HG03439 (cell line): ENCODE results near the gene PRKCQ.

Experiments
- ATAC-seq: cut with Tn5 transposase; IDR thresholded peaks from one replicate; pipeline ENCODE4 v1.9.1; 2021; ENCODE audit warnings: mild to moderate bottlenecking, moderate library complexity; ENCODE audit not compliant: unreplicated experiment

Gene PRKCQ

DNA sequence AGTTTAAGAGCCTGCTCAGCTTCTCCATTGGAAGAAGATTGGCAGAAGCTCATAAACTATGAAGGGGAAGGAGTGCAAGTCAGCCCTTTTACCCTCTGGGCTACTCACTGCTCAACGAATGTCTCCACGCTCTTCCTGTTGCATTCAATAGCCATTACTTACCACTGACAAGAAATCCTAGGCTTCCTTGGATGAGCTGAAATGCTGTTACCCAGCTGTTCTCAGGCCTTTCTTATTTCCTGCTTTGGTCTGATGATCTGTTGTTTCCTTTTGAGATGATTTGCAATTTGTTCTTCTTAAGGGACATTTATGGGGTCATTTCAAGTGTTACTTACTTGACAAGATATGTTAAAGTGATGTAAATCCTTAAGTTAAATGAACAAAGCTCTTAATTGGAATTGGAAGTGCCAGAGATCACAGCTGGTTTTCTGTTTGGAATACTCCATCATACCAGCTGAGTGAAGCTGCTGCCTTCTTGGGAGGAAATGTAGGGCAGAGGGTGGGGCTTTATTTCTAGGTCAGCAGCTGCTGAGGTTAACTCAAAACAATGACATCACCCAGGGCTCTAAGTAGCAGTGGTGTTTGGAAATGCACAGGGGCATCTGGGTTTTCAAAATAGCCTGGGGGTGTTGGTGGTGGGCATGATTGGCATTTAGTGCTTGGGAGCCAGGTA, 170.0 kb downstream of the PRKCQ start:
- no peak for ATAC-seq

DNA sequence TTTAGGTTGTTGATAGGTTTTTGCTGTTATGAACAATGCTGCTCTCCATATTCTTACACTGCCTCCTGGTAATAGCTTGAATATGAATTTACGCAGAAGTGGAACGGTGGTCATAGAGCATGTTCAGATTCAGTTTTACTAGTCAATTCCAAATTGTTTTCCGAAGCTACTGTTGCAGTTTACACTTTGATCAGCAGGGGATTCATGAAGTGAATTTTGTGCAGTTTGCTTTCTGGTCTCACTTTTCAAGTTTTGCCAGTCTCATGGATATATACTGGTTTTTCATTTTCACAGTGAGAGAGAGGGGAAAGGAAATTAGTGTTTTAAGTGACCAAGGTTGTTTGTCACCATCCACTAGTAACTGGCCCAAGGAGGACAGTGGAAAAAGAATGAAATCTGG, 171.3 kb downstream of the PRKCQ start:
- no peak for ATAC-seq

DNA sequence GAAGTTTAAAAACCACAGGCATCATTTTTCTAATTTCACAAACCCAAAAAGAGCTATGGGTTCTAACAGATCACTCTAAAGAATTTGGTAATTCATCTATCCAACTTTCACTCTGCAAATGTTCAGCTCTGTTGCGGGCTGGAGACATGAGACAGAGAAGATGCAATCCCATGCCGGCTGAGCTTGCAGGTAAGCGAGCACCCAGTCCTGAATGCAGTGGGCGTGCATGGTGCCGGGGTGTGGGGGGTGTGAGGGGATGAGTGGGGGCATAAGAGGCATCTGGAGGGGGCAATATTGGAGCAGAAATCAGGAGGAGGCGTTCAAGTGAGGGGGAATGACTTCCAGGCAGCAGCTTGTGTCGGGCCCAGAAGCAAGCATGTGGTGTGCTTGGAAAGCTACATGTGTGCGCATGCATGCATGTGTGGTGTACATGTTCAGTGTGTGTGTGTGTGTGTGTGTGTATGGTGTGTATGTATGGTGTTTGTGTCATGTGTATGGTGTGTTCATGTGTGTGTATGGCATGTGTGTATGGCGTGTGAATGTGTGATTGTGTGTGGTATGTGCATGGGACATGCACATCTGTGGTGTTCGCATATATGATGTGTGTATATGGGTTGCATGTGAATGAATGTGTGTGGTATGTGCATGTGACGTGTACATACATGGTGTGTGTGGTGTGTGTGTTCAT, 172.9 kb downstream of the PRKCQ start:
- no peak for ATAC-seq

DNA sequence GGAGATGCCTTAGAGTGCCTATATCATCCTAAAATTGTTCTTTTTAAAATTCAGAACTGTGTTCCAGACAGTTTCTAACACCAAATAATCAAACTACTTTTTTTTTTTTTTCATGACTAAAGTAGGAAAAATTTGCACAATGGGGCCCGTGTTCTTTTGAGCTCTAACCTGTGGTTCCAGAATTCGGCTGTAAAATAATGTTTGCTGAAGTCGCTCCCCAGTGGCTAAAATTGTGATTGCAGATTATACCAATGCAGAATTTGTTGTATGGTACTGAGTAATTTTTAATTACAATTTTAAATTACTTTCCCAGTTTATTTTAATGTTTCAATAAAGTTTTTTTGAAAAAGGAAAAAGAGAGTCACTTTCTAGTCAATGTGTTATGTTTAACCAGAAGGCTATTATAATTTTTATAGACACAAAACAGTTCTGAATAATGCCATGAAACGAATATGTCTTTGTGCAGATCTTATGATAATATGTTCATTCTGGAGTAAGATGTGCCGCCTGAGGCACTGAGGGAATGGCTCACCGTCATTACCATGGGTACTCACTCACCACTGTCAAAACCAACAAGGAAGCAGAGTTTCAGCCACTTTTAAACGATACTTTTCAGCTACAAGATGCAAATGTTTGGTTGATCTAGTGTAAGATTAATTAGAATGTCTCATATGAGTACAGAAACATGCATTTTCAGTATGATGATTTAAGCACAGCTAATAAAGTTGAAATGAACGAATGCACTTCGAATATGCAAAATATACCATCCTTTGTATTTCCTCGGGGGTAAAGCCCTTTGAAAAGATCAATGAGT, 173.6 kb downstream of the PRKCQ start:
- ATAC-seq: no peak

DNA sequence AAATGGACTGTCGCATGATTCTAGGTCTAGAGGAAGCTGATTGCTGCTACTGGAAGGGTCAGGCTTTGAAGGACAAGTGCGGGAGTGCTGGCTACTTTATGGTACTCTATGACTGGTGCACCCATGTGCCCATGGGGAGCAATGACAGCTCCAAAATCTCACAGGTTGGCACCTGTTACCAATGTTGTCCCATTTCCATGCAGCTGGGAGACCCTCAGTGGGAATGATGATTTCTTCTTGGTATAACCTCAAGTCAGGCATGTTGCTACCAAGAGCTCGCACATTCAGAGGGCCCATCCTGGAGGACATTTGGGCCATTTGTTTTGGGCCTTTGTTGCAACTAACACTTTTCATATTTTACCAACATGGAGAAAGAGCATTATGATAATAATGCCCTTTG, 174.4 kb downstream of the PRKCQ start:
- ATAC-seq: no peak

DNA sequence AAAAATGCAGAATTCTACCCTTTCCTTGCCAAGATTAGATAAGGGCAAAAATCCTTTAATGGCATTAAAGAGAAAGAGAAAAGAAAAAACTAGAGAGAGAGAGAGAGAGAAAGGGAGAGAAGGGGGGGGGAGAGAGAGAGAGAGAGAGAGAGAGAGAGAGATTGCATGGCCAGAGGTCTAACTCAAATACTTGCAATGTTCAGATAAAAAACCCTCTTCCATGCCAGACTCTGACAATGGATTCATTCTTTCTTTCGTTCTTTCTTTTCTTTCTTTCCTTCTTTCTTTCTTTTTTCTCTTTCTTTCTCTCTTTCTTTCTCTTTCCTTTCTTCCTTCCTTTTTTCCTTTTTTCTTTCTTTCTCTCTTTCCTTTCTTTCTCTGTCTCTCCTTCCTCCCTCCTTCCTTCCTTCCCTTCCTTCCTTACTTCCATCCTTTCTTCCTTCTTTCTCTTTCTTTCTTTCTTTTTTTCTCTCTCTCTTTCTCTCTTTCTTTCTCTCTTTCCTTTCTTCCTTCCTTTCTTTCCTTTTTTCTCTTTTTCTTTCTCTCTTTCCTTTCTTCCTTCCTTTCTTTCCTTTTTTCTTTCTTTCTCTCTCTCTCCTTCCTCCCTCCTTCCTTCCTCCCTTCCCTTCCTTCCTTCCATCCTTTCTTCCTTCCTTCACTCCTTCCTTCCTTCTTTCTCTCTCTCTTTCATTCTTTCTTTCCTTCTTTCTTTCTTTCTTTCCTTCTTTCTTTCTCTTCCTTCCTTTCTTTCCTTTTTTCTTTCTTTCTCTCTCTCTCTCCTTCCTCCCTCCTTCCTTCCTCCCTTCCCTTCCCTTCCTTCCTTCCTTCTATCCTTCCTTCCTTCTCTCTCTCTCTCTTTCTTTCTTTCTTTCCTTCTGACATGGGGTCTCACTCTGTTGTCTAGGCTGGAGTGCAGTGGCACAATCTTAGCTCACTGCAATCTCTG, 175.7 kb downstream of the PRKCQ start:
- ATAC-seq: no peak

DNA sequence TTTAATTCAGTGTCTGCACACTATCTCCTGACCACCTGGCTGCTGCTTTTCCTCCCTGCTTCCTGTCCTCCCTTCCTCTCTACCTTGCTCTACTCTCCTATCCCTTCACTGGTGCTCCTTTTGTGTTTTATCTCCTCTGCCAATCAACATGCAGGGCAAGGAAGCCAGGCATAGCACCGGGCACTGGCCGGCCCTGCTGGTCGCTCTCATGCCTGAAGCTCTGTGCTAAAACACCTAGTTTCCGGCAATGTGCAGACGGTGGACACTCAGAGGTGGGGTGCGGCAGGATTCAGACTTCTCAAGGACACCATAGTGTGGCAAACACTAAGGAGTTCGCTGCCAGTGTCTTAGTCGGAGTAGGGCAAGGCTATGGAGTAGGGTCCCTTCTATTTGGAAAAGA, 177.1 kb downstream of the PRKCQ start:
- ATAC-seq: no peak

DNA sequence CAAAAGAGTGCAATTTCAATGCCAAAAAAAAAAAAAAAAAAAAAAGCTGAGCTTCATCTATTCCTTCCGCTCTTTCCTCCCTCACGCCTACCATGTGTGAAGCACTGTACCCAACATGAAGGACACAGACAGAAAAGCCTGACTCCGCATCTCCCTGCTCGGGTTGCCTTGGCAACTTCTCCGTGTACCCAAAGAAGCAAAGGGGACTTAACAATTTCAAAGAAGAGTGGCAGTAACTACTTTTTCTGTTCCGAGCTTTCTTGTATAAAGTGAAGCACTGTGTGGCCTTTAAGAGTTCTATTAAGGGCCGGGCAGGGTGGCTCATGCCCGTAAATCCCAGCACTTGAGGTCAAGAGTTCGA, 177.7 kb downstream of the PRKCQ start:
- no peak for ATAC-seq

DNA sequence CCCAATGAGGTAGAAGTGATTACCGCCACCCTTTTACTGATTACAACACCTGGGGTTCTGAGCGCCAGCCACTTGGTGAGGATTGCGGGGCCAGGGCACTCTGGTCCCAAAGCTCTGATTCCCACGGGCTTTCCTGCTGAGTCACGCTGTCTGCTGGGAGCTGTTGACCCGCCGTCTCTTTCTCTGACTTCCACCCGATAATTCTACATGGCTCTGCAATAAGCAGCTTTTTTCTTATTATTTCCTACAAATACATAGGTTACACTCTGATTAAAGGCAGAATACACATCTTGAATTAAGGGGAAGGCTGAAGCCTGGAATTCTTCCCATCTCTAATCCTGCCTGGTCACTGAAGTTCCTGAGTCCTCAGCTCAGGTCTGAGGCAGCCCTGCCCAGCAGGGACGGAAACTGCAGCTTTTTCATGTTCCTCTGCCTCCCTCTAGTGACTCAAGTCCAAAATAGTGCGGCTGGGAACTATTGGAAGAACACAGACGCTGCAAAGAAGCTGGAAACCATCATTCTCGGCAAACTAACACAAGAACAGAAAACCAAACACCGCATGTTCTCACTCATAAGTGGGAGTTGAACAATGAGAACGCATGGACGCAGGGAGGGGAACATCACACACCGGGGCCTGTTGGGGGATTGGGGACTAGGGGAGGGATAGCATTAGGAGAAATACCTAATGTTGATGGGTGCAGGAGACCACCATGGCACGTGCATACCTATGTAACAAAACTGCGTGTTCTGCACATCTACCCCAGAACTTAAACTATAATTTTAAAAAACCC, 178.3 kb downstream of the PRKCQ start:
- ATAC-seq: peak; percentile 77

DNA sequence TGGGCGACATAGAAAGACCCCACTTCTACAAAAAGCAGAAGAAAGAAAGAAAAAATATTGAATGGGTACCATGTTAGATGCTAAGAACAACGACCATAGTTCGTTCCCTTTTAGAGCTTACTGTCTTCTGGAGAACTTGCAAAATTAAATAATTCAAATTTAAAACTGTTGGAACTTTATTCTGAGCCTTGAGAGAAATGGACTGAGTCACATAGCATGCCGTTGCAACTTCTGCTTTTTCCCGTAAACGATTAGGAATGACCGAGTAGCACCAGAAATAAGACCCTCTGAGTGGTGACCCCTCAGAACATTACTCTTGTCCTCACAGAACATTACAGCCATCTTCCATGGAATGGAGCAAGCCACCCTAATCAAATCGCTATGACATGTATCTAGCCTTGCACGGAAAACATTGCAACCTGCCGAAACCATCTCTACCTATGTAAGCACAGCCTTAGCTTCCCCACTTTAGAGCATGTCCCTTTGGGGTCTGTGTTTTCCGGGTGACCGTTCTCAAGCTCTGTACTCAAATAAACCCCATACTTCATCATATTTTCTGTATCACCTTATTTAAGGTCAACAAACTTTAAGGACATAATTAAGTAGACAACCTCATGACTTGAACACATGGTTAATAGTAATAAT, 179.1 kb downstream of the PRKCQ start:
- no peak for ATAC-seq

DNA sequence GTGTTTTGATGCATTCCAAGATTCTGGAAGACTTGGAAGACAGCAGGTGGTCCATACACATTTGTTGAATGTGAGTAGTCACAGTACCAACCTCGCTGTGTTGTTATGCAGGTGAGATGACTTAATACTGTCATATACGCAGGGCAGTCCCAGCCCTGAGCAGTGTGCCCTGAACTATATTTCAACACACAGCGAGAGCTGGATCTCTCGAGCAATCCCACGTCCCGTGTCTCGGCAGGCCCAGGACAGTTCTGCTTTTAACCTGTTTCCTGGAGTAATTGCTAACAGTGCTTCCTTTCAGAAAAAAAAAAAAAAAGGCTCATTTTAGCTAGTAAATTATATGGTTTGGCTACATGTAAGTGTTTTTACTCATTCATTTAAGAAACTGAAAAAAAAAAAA, 179.7 kb downstream of the PRKCQ start:
- no peak for ATAC-seq

DNA sequence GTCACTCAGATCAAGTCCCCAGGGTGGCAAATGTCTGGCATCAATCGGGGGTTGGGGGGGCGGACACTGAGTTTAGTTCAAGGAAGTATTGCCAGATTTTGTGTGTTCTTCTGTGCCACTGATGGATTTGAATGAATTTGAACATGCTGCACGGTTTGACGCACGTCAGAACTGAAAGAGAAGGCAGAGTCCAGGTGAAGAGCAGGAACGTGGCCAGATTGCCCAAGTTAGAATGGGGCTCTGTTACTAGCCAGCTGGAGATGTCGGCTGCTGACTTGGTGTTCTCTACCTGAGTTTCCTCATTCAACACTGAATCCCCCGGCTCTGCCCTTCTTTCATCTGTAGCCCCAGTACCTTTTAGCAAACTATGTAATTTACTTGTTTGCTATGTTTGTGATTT, 180.2 kb downstream of the PRKCQ start:
- ATAC-seq: no peak

DNA sequence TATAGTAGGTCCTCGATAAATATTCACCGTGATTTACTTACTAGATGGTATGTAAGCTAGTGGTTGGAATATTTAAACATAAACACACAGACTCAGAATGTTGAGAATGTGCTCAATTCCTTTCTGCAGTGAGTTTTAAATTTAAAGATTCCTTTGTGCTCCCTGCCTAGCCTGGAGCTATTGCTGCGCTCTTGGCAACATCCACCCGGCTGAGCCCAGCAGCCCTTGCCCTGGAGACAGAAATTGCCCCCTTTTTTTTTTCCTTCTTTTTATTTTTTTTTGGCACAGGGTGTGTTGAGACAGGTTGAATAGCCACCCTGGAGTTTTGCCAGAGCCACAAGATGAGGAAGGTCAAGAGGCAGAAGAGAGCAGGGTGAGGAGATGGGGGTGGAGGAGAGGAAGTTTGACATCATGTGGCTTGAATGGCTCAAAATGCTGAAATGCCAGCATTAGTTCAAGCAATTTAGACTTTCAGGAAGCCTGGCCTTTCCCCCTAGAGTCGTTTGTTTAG, 180.8 kb downstream of the PRKCQ start:
- no peak for ATAC-seq

DNA sequence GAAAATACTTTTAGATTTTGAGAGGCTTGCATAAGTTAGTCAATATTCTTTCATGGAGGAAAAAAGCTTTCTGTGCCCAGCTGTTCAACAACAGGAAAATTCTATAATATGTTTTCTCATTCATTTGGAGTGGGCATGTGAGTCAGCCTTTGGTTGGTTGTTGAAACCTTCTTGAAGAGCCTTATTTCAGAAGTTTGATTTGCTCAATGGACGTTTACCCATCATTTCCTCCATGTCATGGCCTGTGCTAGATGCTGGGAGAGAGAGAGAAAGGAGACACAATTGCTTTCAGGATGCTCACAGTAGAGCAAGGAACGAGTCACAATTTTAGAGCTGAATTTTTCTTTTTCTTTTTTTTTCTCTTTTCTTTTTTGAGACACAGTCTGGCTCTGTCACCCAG, 181.7 kb downstream of the PRKCQ start:
- no peak for ATAC-seq

DNA sequence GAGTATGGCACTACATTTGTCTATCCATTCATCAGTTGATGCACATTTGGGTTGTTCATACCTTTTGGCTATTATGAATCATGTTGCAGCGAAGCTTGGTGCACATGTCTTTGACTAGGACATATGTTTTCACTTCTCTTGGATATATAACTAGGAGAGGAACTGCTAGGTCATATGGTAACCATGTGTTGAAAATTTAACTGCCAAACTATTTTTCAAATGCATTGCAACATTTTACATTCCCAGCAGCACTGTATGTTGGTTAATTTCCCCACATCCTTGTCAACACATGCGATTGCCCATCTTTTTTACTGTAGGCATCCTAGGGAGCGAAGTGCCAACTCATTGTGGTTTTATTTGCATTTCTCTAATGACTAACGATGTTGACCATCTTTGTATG, 183.4 kb downstream of the PRKCQ start:
- no peak for ATAC-seq

DNA sequence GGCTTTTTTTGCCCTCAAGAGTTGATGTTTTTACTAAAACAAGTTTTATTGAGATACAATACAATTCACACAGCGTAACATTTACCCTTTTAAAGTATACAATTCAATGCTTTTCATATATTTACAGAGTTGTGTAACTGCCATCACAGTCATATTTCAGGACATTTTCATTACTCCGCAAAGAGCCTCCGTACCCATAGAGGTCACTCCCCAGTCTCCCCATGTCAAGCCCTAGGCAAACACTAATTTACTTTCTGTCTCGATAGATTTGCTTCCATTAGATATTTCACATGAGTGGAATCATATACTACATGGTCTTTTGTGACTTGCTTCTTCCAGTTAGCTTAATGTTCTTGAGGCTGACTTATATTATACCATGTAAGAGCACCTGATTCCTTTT, 183.8 kb downstream of the PRKCQ start:
- ATAC-seq: no peak

DNA sequence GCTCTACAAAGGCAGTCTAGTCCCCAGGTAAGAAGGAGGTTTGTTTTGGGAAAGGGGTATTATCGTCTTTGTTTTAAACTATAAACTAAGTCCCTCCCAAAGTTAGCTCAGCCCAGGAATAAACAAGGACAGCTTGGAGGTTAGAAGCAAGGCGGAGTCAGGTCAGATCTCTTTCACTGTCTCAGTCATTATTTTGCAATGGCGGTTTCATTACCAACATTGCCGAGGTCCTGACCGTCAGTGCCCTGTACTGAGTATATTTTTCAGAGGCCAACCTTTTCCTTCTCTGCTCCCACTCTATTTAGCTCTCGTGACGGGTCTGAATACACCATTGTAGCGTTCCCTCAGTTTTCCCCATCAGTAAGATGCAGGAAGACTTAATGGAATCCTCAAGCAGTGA, 184.5 kb downstream of the PRKCQ start:
- no peak for ATAC-seq

DNA sequence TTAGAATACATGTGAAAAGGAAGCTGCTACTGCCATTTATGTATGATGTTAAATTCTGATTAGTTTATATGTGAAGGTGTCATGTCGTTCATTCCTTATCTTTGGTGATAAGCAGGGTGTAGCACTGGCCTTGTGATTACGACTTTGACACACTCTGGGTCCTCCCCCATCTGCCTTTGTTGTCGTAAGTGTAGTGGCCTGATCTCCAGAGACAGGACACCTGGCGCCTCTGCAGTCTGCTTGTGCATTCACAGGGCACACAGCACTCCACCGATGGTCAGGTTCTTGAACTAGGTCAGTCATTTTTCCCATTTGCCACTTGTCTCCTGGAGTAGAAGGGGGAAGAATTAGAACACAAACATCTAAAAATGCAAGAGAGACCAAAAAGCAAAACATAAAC, 186.0 kb downstream of the PRKCQ start:
- ATAC-seq: no peak

DNA sequence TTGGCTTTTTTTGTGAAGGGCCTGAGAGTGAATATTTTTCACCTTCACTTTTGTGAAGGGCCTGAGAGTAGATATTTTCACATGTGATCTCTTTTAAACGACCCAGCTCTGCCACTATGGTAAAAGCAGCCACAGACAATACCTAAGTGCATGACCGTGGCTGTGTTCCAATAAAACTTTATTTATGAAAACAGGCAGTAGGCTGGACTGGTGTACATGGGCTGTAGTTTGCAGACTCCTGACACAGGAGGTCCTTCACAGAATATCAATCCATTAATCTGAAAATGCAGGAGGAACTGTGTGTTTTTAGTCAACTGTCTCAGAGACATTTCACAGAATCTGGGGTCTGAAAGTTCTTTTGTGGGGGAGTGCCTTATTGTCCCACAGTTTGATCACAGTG, 186.9 kb downstream of the PRKCQ start:
- ATAC-seq: no peak
